Spleen (tissue), 7 donors: ENCODE results near the gene HIF3A.

Source experiments
- CTCF ChIP-seq, 11 experiments: fragments of 200-600 bp in 7 of 11; fragments of 450-650 bp in 4 of 11; sonication (generic) in 4 of 11; IDR thresholded peaks in 8 of 11; conservative IDR thresholded peaks in 3 of 11; 1 replicate in 7 of 11; 2 replicates in 4 of 11; pipeline versions ENCODE4 v1.4.0 to v1.8.0; 2016 to 2021; ENCODE audit warnings: antibody characterized with exemption in 11 of 11, inconsistent platforms in 4 of 11, mild to moderate bottlenecking in 1 of 11
- POLR2A ChIP-seq, 3 donors: fragments of 450-650 bp; IDR thresholded peaks; one replicate each; pipeline ENCODE4 v1.5.1; 2017; ENCODE audit warnings: antibody characterized with exemption in 3 of 3, mild to moderate bottlenecking in 1 of 3
- donor health status: DM: no; HTN: no; CAD: no; lungs with moderate emphysema.
- donor health status: DM: no; HTN: no; CAD: no.
- donor health status: DM: no; HTN: no; CAD: no.

- TF ChIP-seq POLR2A (IDR thresholded peaks at IDR 0.05) = no peak
- TF ChIP-seq CTCF (IDR thresholded peaks at IDR 0.05 in 8 of 11, conservative IDR thresholded peaks at IDR 0.05 in 3 of 11) = no peak
Observed at GRCh38 chr19:46311444-46311843, 14.6 kb downstream of the HIF3A start.
